ENCODE measurements around the gene GLRX3. TPM values are rescaled to one million over a fixed set of nuclear protein-coding genes. Genes with fewer than 3 reads are reported as not detected.
A peak's percentile ranks its signal among the peaks of the same experiment; 100 is the strongest.

The GLRX3 gene
- total RNA-seq, 1 donor from 2014 or later: 137 TPM

DNA sequence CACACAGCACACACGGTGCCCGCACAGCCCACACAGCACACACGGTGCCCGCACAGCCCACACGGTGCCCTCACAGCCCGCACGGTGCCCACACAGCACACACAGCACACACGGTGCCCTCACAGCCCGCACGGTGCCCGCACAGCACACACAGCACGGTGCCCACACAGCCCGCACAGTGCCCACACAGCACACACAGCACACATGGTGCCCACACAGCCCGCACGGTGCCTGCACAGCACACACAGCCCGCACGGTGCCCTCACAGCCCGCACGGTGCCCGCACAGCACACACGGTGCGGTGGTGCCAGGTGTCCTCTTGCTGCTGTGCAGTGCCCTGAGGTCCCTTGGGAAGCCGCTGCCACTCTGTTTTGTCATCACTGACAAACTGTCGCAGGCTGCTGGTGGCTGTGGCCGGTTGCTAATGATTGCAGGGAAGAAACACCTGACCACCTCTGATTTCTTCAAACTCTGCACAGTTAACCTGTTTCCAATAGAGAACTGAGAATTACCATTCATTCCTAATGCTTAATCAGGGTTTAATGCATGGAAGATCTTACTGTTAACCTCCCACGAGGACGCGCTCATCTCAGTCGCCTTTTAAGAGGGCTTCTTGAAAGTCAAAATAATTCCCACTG, 66.9 kb downstream of the GLRX3 start:
- TF ChIP-seq, protein P1, sequence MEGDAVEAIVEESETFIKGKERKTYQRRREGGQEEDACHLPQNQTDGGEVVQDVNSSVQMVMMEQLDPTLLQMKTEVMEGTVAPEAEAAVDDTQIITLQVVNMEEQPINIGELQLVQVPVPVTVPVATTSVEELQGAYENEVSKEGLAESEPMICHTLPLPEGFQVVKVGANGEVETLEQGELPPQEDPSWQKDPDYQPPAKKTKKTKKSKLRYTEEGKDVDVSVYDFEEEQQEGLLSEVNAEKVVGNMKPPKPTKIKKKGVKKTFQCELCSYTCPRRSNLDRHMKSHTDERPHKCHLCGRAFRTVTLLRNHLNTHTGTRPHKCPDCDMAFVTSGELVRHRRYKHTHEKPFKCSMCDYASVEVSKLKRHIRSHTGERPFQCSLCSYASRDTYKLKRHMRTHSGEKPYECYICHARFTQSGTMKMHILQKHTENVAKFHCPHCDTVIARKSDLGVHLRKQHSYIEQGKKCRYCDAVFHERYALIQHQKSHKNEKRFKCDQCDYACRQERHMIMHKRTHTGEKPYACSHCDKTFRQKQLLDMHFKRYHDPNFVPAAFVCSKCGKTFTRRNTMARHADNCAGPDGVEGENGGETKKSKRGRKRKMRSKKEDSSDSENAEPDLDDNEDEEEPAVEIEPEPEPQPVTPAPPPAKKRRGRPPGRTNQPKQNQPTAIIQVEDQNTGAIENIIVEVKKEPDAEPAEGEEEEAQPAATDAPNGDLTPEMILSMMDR (IDR thresholded peaks at IDR 0.05; ENCODE audit: insufficient read depth, low read depth, low read length): no peak
- no peak for TF ChIP-seq EZH2 (IDR thresholded peaks at IDR 0.05; ENCODE audit: insufficient read depth, low read length)
- DNase-seq (ENCODE audit: low read depth) (no peak), FAIRE-seq (no peak)
- peaks cover 7% of the 10 kb centered on the region for H3K27me3 Mint-ChIP-seq (ENCODE audit: low read depth, unreplicated experiment)
- Histone ChIP-seq H2AFZ (ENCODE audit: low read depth, low read length) (no peak overlapping the region), H3K36me3 (ENCODE audit: insufficient read depth, low read length) (no peaks in the 10 kb centered on the region), H3K9me3 (ENCODE audit: insufficient read depth, low read depth, low read length) (no peaks in the 10 kb centered on the region), H3K9ac (ENCODE audit: low read length) (no peak overlapping the region), H3K27ac (ENCODE audit: low read depth, low read length) (no peak overlapping the region), H3K27me3 (ENCODE audit: insufficient read depth, low read length) (no peaks in the 10 kb centered on the region), H3K4me1 (ENCODE audit: insufficient read depth, low read length) (no peaks in the 10 kb centered on the region), H3K4me2 (ENCODE audit: low read length) (no peak overlapping the region), H3K79me2 (ENCODE audit: insufficient read depth, low read length) (no peaks in the 10 kb centered on the region), H4K20me1 (ENCODE audit: insufficient read depth, low read length) (no peaks in the 10 kb centered on the region), H3K4me3 (ENCODE audit: insufficient read depth, low read depth, low read length) (no peak overlapping the region)
- peaks cover 3% of the 10 kb centered on the region for H3K36me3 Mint-ChIP-seq (ENCODE audit: low read depth, unreplicated experiment)
- H3K27ac Mint-ChIP-seq (ENCODE audit: unreplicated experiment): peak overlapping the region; percentile 26
- H3K4me1 Mint-ChIP-seq (ENCODE audit: low read depth, unreplicated experiment): no peaks in the 10 kb centered on the region
- no peak overlapping the region for H3K4me3 Mint-ChIP-seq (ENCODE audit: unreplicated experiment)
- H3K9me3 Mint-ChIP-seq (ENCODE audit: unreplicated experiment): no peaks in the 10 kb centered on the region

DNA sequence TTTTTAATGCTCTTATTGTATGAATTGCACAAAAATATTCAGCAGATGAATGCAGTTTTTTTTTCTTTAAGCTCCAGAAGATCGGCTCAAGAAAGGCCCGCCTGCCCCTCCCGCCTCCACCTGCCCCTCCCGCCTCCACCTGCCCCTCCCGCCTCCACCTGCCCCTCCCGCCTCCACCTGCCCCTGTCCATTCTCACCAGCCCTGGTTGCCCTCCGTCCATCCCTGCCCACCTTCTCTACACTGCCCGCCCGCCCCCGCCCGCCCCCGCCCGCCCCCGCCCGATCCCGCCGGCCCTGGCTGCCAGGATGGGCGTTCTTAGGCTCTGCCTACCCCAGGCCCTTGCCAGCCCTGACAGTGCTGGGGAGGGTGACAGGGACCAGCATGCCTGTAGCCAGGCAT, 67.4 kb downstream of the GLRX3 start:
- Histone ChIP-seq H3K27ac (ENCODE audit: low read depth, low read length) (no peak overlapping the region), H3K27me3 (ENCODE audit: insufficient read depth, low read length) (no peaks in the 10 kb centered on the region), H3K4me3 (ENCODE audit: insufficient read depth, low read depth, low read length) (no peak overlapping the region), H2AFZ (ENCODE audit: low read depth, low read length) (no peak overlapping the region), H3K9me3 (ENCODE audit: insufficient read depth, low read depth, low read length) (no peaks in the 10 kb centered on the region), H3K36me3 (ENCODE audit: insufficient read depth, low read length) (no peaks in the 10 kb centered on the region), H4K20me1 (ENCODE audit: insufficient read depth, low read length) (no peaks in the 10 kb centered on the region), H3K4me2 (ENCODE audit: low read length) (no peak overlapping the region), H3K4me1 (ENCODE audit: insufficient read depth, low read length) (no peaks in the 10 kb centered on the region), H3K79me2 (ENCODE audit: insufficient read depth, low read length) (no peaks in the 10 kb centered on the region), H3K9ac (ENCODE audit: low read length) (no peak overlapping the region)
- H3K27me3 Mint-ChIP-seq (ENCODE audit: low read depth, unreplicated experiment): peaks cover 7% of the 10 kb centered on the region
- H3K9me3 Mint-ChIP-seq (ENCODE audit: unreplicated experiment): peaks cover under 1% of the 10 kb centered on the region
- TF ChIP-seq EZH2 (IDR thresholded peaks at IDR 0.05; ENCODE audit: insufficient read depth, low read length): no peak
- FAIRE-seq (no peak), DNase-seq (ENCODE audit: low read depth) (no peak)
- no peak overlapping the region for H3K4me3 Mint-ChIP-seq (ENCODE audit: unreplicated experiment)
- H3K4me1 Mint-ChIP-seq (ENCODE audit: low read depth, unreplicated experiment): no peaks in the 10 kb centered on the region
- H3K36me3 Mint-ChIP-seq (ENCODE audit: low read depth, unreplicated experiment): peaks cover 1% of the 10 kb centered on the region
- no peak overlapping the region for H3K27ac Mint-ChIP-seq (ENCODE audit: unreplicated experiment)

DNA sequence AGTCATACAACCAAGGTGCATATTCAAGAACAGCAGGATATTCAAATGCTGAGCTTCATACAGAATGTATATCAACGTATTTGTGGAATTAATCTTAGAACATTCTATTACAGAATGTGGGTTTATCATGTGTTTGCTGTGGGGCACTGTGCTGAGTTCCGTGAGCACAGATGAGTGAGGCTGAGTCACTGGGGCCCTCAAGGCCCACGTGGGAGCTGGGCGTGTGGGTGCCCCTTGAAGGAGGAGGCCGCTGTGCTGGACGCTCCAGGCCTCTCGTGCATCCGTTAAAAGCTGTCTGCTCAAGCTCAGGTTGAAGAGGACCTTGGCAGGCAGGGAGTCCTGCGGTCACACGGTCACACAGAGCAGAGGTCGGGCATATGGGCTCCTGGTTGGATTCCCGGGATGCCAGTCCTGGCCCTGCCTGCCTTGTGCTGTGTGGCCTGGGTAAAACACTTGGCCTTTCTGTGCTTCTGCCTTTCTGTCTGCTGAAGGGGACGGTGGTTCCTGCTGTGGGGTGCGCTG, 70.1 kb downstream of the GLRX3 start:
- no peak overlapping the region for H3K9ac ChIP-seq (ENCODE audit: low read length)
- H3K79me2 ChIP-seq (ENCODE audit: insufficient read depth, low read length): no peaks in the 10 kb centered on the region
- TF ChIP-seq, protein P1 (IDR thresholded peaks at IDR 0.05; ENCODE audit: insufficient read depth, low read depth, low read length): no peak
- no peak for TF ChIP-seq EZH2 (IDR thresholded peaks at IDR 0.05; ENCODE audit: insufficient read depth, low read length)
- H3K36me3 Mint-ChIP-seq (ENCODE audit: low read depth, unreplicated experiment): peaks cover 2% of the 10 kb centered on the region
- no peaks in the 10 kb centered on the region for H3K4me1 ChIP-seq (ENCODE audit: insufficient read depth, low read length)
- H3K27me3 Mint-ChIP-seq (ENCODE audit: low read depth, unreplicated experiment): peaks cover 3% of the 10 kb centered on the region
- no peak overlapping the region for H3K4me3 ChIP-seq (ENCODE audit: insufficient read depth, low read depth, low read length)
- no peak overlapping the region for H3K27ac ChIP-seq (ENCODE audit: low read depth, low read length)
- H2AFZ ChIP-seq (ENCODE audit: low read depth, low read length): no peak overlapping the region
- H3K9me3 Mint-ChIP-seq (ENCODE audit: unreplicated experiment): peaks cover 6% of the 10 kb centered on the region
- DNase-seq (ENCODE audit: low read depth) (no peak), FAIRE-seq (no peak)
- H3K4me1 Mint-ChIP-seq (ENCODE audit: low read depth, unreplicated experiment): no peaks in the 10 kb centered on the region
- no peaks in the 10 kb centered on the region for H3K27me3 ChIP-seq (ENCODE audit: insufficient read depth, low read length)
- H4K20me1 ChIP-seq (ENCODE audit: insufficient read depth, low read length): no peaks in the 10 kb centered on the region
- H3K36me3 ChIP-seq (ENCODE audit: insufficient read depth, low read length): no peaks in the 10 kb centered on the region
- H3K27ac Mint-ChIP-seq (ENCODE audit: unreplicated experiment): no peak overlapping the region
- no peak overlapping the region for H3K4me2 ChIP-seq (ENCODE audit: low read length)
- H3K4me3 Mint-ChIP-seq (ENCODE audit: unreplicated experiment): no peak overlapping the region
- no peaks in the 10 kb centered on the region for H3K9me3 ChIP-seq (ENCODE audit: insufficient read depth, low read depth, low read length)

All from astrocyte (in vitro differentiated cells and primary cell).